ENCODE results near the gene ONECUT3. TPM values are rescaled to one million over a fixed set of nuclear protein-coding genes. Genes with fewer than 3 reads are reported as not detected.

The ONECUT3 gene
- total RNA-seq, 4 donors from 2014 or later = not detected

DNA sequence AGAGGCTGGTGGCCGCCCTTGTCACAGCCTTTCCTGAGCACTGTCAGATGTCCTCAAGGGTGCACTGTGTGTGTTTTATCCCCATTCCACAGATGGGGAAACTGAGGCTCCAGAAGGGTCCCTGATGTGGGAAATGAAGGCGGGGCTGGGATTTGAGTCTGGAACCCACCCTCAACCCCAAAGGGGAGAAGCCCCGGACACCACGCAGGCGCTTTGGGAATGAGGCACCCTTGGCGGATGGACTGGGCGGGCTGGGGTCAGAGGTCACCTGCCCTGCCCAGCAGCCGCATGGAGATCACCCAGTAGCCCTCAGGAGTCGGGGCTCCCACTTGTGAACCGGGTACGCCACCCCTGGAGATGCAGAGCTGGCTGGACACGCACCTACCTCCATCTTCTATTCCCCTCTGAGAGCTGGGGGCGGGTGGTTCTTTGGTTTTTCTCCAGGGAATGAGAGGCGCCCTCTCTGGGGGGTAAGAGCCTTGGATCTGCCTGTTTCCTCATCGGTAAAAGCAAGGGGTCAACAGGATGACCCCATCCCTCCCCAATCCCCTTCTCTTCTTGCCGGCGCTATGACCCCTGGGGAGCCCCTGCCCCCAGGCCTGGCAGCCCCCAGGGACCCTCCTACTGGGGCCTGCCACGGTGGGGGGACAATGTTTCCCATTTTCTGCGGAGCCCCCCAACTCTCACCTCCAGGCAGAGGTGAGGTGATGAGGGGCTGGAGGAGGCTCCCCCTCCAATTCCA, 8.3 kb upstream of the ONECUT3 start:
- DNase-seq (ENCODE audit: low spot score in 2 of 2) = no peak
- H3K4me3 ChIP-seq = no peak overlapping the region
- WGBS, 2 donors = 6 to 7% methylated on average over 7 to 16 of the region's 19 CpGs
- no peak for TF ChIP-seq POLR2A (IDR thresholded peaks at IDR 0.05)
- TF ChIP-seq EP300 (IDR thresholded peaks at IDR 0.05) = no peak
- TF ChIP-seq, protein P1, sequence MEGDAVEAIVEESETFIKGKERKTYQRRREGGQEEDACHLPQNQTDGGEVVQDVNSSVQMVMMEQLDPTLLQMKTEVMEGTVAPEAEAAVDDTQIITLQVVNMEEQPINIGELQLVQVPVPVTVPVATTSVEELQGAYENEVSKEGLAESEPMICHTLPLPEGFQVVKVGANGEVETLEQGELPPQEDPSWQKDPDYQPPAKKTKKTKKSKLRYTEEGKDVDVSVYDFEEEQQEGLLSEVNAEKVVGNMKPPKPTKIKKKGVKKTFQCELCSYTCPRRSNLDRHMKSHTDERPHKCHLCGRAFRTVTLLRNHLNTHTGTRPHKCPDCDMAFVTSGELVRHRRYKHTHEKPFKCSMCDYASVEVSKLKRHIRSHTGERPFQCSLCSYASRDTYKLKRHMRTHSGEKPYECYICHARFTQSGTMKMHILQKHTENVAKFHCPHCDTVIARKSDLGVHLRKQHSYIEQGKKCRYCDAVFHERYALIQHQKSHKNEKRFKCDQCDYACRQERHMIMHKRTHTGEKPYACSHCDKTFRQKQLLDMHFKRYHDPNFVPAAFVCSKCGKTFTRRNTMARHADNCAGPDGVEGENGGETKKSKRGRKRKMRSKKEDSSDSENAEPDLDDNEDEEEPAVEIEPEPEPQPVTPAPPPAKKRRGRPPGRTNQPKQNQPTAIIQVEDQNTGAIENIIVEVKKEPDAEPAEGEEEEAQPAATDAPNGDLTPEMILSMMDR (IDR thresholded peaks at IDR 0.05) = no peak
- no peaks in the 10 kb centered on the region for H3K36me3 ChIP-seq
- peaks cover 0 to 6% (median 0%) of the 10 kb centered on the region in 4 donors for H3K9me3 ChIP-seq
- peaks cover 0 to 87% of the 10 kb centered on the region in 2 donors for H3K27me3 ChIP-seq
- H3K4me1 ChIP-seq = peaks cover 0 to 39% (median 19%) of the 10 kb centered on the region in 4 donors
- H3K27ac ChIP-seq = no peak overlapping the region

DNA sequence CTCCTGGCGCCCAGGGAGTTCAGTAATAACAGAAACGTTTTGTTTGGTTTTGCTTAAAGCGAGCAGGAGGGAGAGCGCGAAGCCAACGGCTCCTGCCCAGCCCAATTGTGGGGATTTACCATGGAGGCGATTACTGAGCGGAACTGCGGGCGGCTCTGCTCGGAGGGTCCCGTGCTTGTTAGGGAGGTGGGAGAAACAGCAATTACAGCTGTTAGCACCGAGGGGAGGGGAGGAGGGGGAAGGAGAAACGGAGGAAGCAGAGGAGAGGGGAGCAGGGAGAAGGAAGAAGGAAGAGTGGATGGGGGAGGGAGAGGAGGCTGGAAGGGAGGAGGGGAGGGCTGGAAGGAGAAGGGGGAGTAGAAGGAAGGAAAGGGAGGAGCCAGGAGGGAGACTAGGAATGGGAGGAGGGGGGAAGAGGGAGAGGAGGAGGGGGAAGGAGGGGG, 7.7 kb upstream of the ONECUT3 start:
- TF ChIP-seq EP300 (IDR thresholded peaks at IDR 0.05) (no peak), POLR2A (IDR thresholded peaks at IDR 0.05) (no peak)
- TF ChIP-seq, protein P1 (IDR thresholded peaks at IDR 0.05) = no peak
- Histone ChIP-seq H3K4me1 (peaks cover 0 to 44% (median 20%) of the 10 kb centered on the region in 4 donors), H3K9me3 (peaks cover 0 to under 1% (median 0%) of the 10 kb centered on the region in 4 donors), H3K4me3 (no peak overlapping the region), H3K27me3 (peaks cover 0 to 88% of the 10 kb centered on the region in 2 donors), H3K27ac (no peak overlapping the region), H3K36me3 (no peaks in the 10 kb centered on the region)
- 0 to 3% methylated on average over 14 of the region's 14 CpGs for WGBS, 2 donors
- no peak for DNase-seq (ENCODE audit: low spot score in 2 of 2)

DNA sequence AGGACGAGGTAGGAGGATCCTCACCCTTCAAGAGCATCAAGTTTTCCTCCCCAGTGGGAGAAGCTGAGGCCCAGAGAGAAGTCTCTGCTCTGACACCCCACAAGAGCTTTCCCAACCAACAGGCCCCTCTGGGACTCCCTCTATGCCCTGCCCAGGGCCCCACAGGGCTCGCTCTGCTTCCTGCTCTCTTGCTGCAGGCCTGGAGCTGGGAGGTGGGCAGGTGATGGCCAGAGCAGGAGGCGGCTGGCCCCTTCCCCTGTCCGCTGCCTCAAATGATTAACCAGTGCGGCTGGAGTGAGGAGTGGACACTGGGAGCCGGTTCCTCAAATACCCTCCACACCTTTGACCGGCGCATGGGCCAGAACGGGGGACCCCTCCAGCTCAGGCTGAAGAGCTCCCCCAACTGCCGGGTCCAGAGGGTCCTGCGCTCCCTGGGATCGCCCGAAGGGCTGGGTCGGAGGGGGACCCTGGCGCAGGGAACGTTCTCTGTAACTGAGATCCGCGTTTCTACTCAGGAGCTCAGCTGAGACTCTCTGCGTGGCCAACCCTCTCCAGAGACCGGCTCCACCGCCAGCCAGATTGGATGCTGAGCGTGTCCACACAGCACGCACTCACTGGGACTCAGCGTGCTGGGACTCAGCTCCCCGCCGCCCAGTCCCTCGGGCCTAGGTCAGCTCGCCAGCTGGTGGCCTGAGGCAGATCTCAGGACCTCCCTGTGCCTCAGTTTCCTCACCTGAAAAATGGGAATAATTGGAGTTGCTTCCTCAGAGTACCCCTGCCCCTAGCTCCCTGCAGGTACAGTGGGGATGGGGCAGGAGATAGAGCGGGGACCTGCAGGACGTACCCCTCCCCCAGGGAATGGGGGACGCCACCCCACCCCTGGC, 6.7 kb upstream of the ONECUT3 start:
- WGBS, 2 donors = 4 to 6% methylated on average over 15 to 26 of the region's 31 CpGs
- Histone ChIP-seq H3K4me1 (peaks cover 0 to 48% (median 20%) of the 10 kb centered on the region in 4 donors), H3K9me3 (no peaks in the 10 kb centered on the region), H3K27ac (no peak overlapping the region), H3K4me3 (no peak overlapping the region), H3K27me3 (peaks cover 0 to 96% of the 10 kb centered on the region in 2 donors), H3K36me3 (no peaks in the 10 kb centered on the region)
- TF ChIP-seq, protein P1 (IDR thresholded peaks at IDR 0.05) = no peak
- no peak for TF ChIP-seq POLR2A (IDR thresholded peaks at IDR 0.05)
- TF ChIP-seq EP300 (IDR thresholded peaks at IDR 0.05) = no peak
- DNase-seq (ENCODE audit: low spot score in 2 of 2) = no peak

DNA sequence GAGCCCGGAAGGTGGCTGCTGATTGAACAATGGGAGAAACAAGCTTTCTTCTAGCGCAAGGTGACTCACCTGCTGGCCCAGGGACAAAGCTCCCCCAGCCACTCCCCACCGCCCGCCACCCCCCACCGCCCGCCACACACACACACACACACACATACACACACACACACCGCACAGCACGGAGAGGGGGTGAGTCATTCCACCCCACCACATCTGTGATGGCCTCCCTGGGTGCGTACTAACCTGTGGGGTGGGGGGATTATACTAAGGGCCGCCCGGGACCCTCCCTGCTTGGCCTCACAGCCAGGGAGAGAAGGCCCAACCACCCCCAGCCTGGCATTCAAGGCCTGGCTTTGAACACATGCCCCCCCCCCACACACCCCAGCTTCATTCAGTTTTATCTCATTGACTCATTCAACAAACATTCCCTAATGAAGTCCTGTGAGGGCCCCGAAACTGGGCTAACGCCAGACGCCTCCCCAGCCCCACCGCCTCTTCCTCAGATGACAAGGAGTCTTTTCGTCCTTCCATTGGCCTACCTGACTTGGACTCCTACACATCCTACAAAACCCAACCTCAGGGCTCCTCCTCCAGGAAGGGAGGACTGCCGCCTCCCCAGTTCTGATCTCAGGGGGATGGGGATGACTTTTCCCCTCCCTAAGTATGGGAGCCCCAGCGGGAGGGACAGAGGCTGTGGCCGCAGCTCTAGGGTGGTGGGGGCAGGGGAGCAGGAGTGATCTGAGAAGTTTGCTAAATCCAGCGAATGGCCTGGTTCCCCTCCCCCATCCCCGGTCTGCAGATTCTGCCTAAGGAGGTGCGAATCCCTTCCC, 5.8 kb upstream of the ONECUT3 start:
- WGBS, 2 donors = 1 to 6% methylated on average over 18 to 21 of the region's 22 CpGs
- TF ChIP-seq POLR2A (IDR thresholded peaks at IDR 0.05) (no peak), EP300 (IDR thresholded peaks at IDR 0.05) (no peak)
- TF ChIP-seq, protein P1 (IDR thresholded peaks at IDR 0.05) = no peak
- no peak overlapping the region for H3K27ac ChIP-seq
- H3K36me3 ChIP-seq = no peaks in the 10 kb centered on the region
- no peak overlapping the region for H3K4me3 ChIP-seq
- peaks cover 0 to 97% of the 10 kb centered on the region in 2 donors for H3K27me3 ChIP-seq
- H3K9me3 ChIP-seq = no peaks in the 10 kb centered on the region
- no peak for DNase-seq (ENCODE audit: low spot score in 2 of 2)
- peaks cover 0 to 48% (median 20%) of the 10 kb centered on the region in 4 donors for H3K4me1 ChIP-seq
